Camera-type eye (tissue), 1 donor: ENCODE data around the gene BLNK. TPM values are rescaled to one million over a fixed set of nuclear protein-coding genes. Genes with fewer than 3 reads are reported as not detected.

Source experiments
- total RNA-seq: library from RNA; depleted of rRNA; stranded (reverse); fragments of >200 nt; gene quantifications from one replicate; pipeline ENCODE4 v1.2.3, GENCODE V29; 2014

Gene BLNK
- total RNA-seq, result 3.8 TPM

DNA sequence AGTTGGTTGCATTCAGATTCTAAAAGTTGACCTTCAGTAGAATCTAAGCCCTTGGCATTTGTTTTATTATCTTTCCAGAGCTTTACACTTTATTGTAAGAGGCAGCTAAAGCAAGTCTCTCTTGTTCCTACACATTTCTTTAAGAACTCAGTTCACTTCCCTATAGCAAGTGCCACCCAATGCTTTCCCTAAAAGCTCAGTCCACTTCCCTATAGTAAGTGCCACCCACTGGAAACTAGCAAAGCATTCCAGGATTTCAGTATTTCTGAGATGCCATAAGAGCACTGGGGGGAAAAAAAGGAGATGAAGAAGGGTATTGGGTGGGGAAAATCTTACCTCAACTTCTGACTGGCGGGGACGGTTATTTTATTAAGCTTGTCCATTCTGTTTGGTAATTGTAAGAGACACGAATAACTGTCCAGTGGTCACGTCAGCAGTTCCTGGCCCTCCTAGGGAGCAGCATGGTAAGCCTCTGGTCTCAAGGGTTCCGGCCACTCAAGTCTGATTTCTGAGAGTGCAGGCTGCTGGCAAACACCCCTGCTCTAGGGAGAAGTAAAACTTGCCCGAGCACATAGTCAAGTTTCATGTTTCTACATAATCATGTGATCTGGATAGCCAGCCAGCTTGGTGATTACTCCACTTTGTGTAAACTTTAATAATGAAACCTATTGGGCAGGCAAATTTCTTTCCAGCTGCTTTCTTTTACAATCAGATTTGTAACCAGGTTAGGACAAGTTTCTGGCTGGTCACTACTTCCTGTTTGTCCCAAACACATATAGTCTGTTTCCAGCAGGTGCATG is at the start of gene BLNK:
Gene BLNK (minus strand): TSS at position 554 of the 800 bp plus-strand sequence. CDS start 171 bp downstream, at position 383.

GRCh38 chr10:96304230-96304629 is 32.9 kb upstream of the BLNK start, which contains the start of gene DNTT:
Gene DNTT, plus strand, starts transcription at chr10:96304434. Its CDS starts 64 bp downstream, at chr10:96304498.

Other genes starting within 250 kb of the BLNK start
- gene CCNJ, start 228.0 kb downstream of the BLNK start, total RNA-seq, result 18.9 TPM
- 74.9 TPM for gene ZNF518A, start 141.3 kb downstream of the BLNK start, total RNA-seq
- gene DNTT, start 32.9 kb upstream of the BLNK start, total RNA-seq, result not detected
- gene OPALIN, start 87.4 kb upstream of the BLNK start, total RNA-seq, result not detected
- gene TLL2, start 242.4 kb upstream of the BLNK start, total RNA-seq, result 1.5 TPM